Right atrium auricular region (tissue), 2 donors: Measurements from ENCODE around the gene PNMA8A. TPM values are rescaled to one million over a fixed set of nuclear protein-coding genes. Genes with fewer than 3 reads are reported as not detected.

Source experiments
- DNase-seq: peaks from one replicate; pipeline ENCODE4 v3.0.0-alpha.2; 2019; ENCODE audit warnings: low spot score
- H3K27ac ChIP-seq, 2 donors: fragments of 200-600 bp; sonication (generic); 1 replicate in 1 of 2; 2 replicates in 1 of 2; pipeline ENCODE4 v1.5.1; 2016 to 2019
- H3K27me3 ChIP-seq, 2 donors: fragments of 200-600 bp; sonication (generic); one replicate each; pipeline versions ENCODE4 v1.5.1 to v1.6.0; 2017 to 2019
- H3K36me3 ChIP-seq: fragments of 200-600 bp; sonication (generic); one replicate; pipeline ENCODE4 v1.5.1; 2016
- H3K4me1 ChIP-seq, 2 donors: fragments of 200-600 bp; sonication (generic); one replicate each; pipeline versions ENCODE4 v1.5.1 to v1.6.0; 2017 to 2019
- H3K4me3 ChIP-seq, 2 donors: fragments of 200-600 bp; sonication (generic); 1 replicate in 1 of 2; 2 replicates in 1 of 2; pipeline ENCODE4 v1.5.1; 2017 to 2019; ENCODE audit warnings: mild to moderate bottlenecking in 1 of 2, moderate library complexity in 1 of 2
- H3K9me3 ChIP-seq, 2 donors: fragments of 200-600 bp; sonication (generic); one replicate each; pipeline ENCODE4 v1.5.1; 2019
- CTCF ChIP-seq, 2 donors: fragments of 200-600 bp; sonication (generic); IDR thresholded peaks; one replicate each; pipeline ENCODE4 v1.5.1; 2019; ENCODE audit warnings: antibody characterized with exemption in 2 of 2
- total RNA-seq, 2 donors: library from RNA; depleted of rRNA; stranded (reverse); fragments of >200 nt; gene quantifications; one replicate each; pipeline ENCODE4 v1.1.0, GENCODE V29; 2016

The PNMA8A gene
- total RNA-seq, 2 donors from 2014 or later, result 9.9 to 16.6 TPM

GRCh38 chr19:46490774-46491173, 19.4 kb upstream of the PNMA8A start:
- H3K4me1 ChIP-seq, result peaks cover 0 to 55% of the 10 kb centered on the region in 2 donors
- no peak overlapping the region for H3K4me3 ChIP-seq
- TF ChIP-seq CTCF (IDR thresholded peaks at IDR 0.05), result no peak
- H3K27ac ChIP-seq, result no peak overlapping the region
- H3K27me3 ChIP-seq, result peaks cover 0 to 4% of the 10 kb centered on the region in 2 donors
- no peaks in the 10 kb centered on the region for H3K9me3 ChIP-seq
- no peak for DNase-seq
- no peaks in the 10 kb centered on the region for H3K36me3 ChIP-seq

GRCh38 chr19:46489445-46490272, 18.3 kb upstream of the PNMA8A start:
- TF ChIP-seq CTCF (IDR thresholded peaks at IDR 0.05), result peak in 1 of 2 donors; percentile 61
- Histone ChIP-seq H3K9me3 (no peaks in the 10 kb centered on the region), H3K27ac (peak overlapping the region in 1 of 2 donors; percentile 29), H3K27me3 (peaks cover 0 to 4% of the 10 kb centered on the region in 2 donors), H3K4me3 (peak overlapping the region in 1 of 2 donors; percentile 28), H3K36me3 (no peaks in the 10 kb centered on the region), H3K4me1 (peaks cover 0 to 46% of the 10 kb centered on the region in 2 donors)
- DNase-seq, result peak; percentile 77

GRCh38 chr19:46488551-46488950, 17.2 kb upstream of the PNMA8A start:
- no peaks in the 10 kb centered on the region for H3K36me3 ChIP-seq
- DNase-seq, result no peak
- peaks cover 0 to 4% of the 10 kb centered on the region in 2 donors for H3K27me3 ChIP-seq
- H3K4me3 ChIP-seq, result no peak overlapping the region
- no peaks in the 10 kb centered on the region for H3K9me3 ChIP-seq
- no peak overlapping the region for H3K27ac ChIP-seq
- no peak for TF ChIP-seq CTCF (IDR thresholded peaks at IDR 0.05)
- peaks cover 0 to 37% of the 10 kb centered on the region in 2 donors for H3K4me1 ChIP-seq

GRCh38 chr19:46487802-46488445, 16.6 kb upstream of the PNMA8A start:
- Histone ChIP-seq H3K4me3 (peak overlapping the region; percentile 11 to 42), H3K27me3 (peaks cover 0 to 4% of the 10 kb centered on the region in 2 donors), H3K36me3 (no peaks in the 10 kb centered on the region), H3K4me1 (peaks cover 0 to 31% of the 10 kb centered on the region in 2 donors), H3K27ac (peak overlapping the region in 1 of 2 donors; percentile 18), H3K9me3 (no peaks in the 10 kb centered on the region)
- DNase-seq, result peak; percentile 88
- peak; percentile 88 to 97 for TF ChIP-seq CTCF (IDR thresholded peaks at IDR 0.05)

GRCh38 chr19:46487178-46487801, 15.9 kb upstream of the PNMA8A start:
- no peak for TF ChIP-seq CTCF (IDR thresholded peaks at IDR 0.05)
- peaks cover 0 to 27% of the 10 kb centered on the region in 2 donors for H3K4me1 ChIP-seq
- no peak for DNase-seq
- peak overlapping the region; percentile 11 to 42 for H3K4me3 ChIP-seq
- no peaks in the 10 kb centered on the region for H3K36me3 ChIP-seq
- peaks cover 0 to 4% of the 10 kb centered on the region in 2 donors for H3K27me3 ChIP-seq
- H3K27ac ChIP-seq, result peak overlapping the region in 1 of 2 donors; percentile 18
- H3K9me3 ChIP-seq, result no peaks in the 10 kb centered on the region
